ENCODE measurements around the gene ARMC3.

Gene ARMC3

GRCh38 chr10:23047201-23048050, 119.6 kb downstream of the ARMC3 start:
- no peak overlapping the region for H3K27ac ChIP-seq
- TF ChIP-seq CTCF (IDR thresholded peaks at IDR 0.05): no peak
- TF ChIP-seq ZFX (IDR thresholded peaks at IDR 0.05; ENCODE audit: borderline replicate concordance): no peak

GRCh38 chr10:23048191-23048590, 120.3 kb downstream of the ARMC3 start:
- H3K27ac ChIP-seq: no peak overlapping the region
- no peak for TF ChIP-seq CTCF (IDR thresholded peaks at IDR 0.05)
- no peak for TF ChIP-seq ZFX (IDR thresholded peaks at IDR 0.05; ENCODE audit: borderline replicate concordance)

GRCh38 chr10:23051278-23051677, 123.4 kb downstream of the ARMC3 start:
- TF ChIP-seq CTCF (IDR thresholded peaks at IDR 0.05) (no peak), ZFX (IDR thresholded peaks at IDR 0.05; ENCODE audit: borderline replicate concordance) (no peak)
- H3K27ac ChIP-seq: no peak overlapping the region

GRCh38 chr10:23051855-23052331, 124.0 kb downstream of the ARMC3 start:
- H3K27ac ChIP-seq: no peak overlapping the region
- TF ChIP-seq ZFX (IDR thresholded peaks at IDR 0.05; ENCODE audit: borderline replicate concordance) (no peak), CTCF (IDR thresholded peaks at IDR 0.05) (no peak)

GRCh38 chr10:23053036-23053435, 125.2 kb downstream of the ARMC3 start:
- H3K27ac ChIP-seq: no peak overlapping the region
- no peak for TF ChIP-seq CTCF (IDR thresholded peaks at IDR 0.05)
- no peak for TF ChIP-seq ZFX (IDR thresholded peaks at IDR 0.05; ENCODE audit: borderline replicate concordance)

GRCh38 chr10:23055424-23056185, 127.8 kb downstream of the ARMC3 start:
- no peak overlapping the region for H3K27ac ChIP-seq
- TF ChIP-seq ZFX (IDR thresholded peaks at IDR 0.05; ENCODE audit: borderline replicate concordance) (no peak), CTCF (IDR thresholded peaks at IDR 0.05) (no peak)

GRCh38 chr10:23056186-23056579, 128.3 kb downstream of the ARMC3 start:
- H3K27ac ChIP-seq: no peak overlapping the region
- TF ChIP-seq CTCF (IDR thresholded peaks at IDR 0.05) (no peak), ZFX (IDR thresholded peaks at IDR 0.05; ENCODE audit: borderline replicate concordance) (no peak)

Measured in 22Rv1 (cell line).